SJCRH30 (cell line): ENCODE measurements around the gene PCP4. TPM values are rescaled to one million over a fixed set of nuclear protein-coding genes. Genes with fewer than 3 reads are reported as not detected.
A peak's percentile ranks its signal among the peaks of the same experiment; 100 is the strongest.

Source experiments
- DNase-seq, 2 experiments: peaks; one replicate each; pipeline ENCODE4 v3.0.0-alpha.2; 2015 to 2020
- H3K27ac ChIP-seq: fragments of 250-450 bp; sonication (Bioruptor Pico); 2 replicates; pipeline ENCODE4 v1.5.1; 2020; ENCODE audit warnings: mild to moderate bottlenecking, moderate library complexity
- H3K27me3 ChIP-seq: fragments of 250-450 bp; sonication (Bioruptor Pico); 2 replicates; pipeline ENCODE4 v1.5.1; 2020; ENCODE audit warnings: mild to moderate bottlenecking, moderate library complexity
- H3K36me3 ChIP-seq: fragments of 250-450 bp; sonication (Bioruptor Pico); 2 replicates; pipeline ENCODE4 v1.5.1; 2020; ENCODE audit warnings: mild to moderate bottlenecking, moderate library complexity
- H3K4me1 ChIP-seq: fragments of 250-450 bp; sonication (Bioruptor Pico); 2 replicates; pipeline ENCODE4 v1.5.1; 2020; ENCODE audit warnings: mild to moderate bottlenecking, moderate library complexity
- H3K4me3 ChIP-seq: fragments of 250-450 bp; sonication (Bioruptor Pico); 2 replicates; pipeline ENCODE4 v1.5.1; 2020; ENCODE audit warnings: mild to moderate bottlenecking, moderate library complexity
- H3K9me3 ChIP-seq: fragments of 250-450 bp; sonication (Bioruptor Pico); replicated peaks from 2 replicates; pipeline ENCODE4 v1.5.1; 2020; ENCODE audit warnings: mild to moderate bottlenecking, moderate library complexity
- total RNA-seq: library from RNA; depleted of rRNA; stranded (reverse); fragments of >200 nt; shearing (Covaris generic); gene quantifications from 2 replicates; pipeline ENCODE4 v1.2.3, GENCODE V29; 2014

Gene PCP4
- total RNA-seq, 1 experiment from 2014 or later: 20.6 TPM

DNA sequence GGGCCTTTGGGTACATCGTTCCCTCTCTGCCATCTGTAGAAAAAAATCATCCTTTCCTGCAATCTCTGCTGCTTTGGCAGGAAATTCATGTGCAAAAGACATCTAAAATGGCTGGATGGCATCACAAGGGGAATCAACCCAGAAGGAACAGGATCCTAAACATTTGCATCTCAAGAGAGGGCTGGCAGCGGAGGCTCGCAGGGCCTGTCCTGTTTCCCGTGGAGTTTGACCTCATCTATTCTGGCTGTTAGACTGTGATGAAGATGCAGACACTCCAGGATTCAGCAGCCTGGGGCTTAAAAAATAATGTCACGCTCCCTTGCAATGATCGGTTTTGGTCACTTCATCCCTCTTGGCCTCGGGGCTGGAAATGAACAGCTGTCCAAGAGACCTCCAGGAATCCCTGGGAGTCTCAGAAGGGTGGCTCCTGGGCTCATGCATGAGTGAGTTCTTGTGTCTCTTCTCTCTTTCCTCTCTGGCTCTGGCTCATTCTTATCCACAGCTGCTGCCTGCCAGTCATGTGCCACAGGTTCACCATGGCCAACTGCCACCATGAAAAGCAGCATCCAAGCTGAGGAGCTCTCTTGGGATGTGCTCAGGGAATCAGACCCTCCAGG, 16.1 kb upstream of the PCP4 start:
- Histone ChIP-seq H3K4me3 (peak overlapping the region; percentile 17), H3K27me3 (no peaks in the 10 kb centered on the region), H3K27ac (peak overlapping the region; percentile 98), H3K9me3 (no peaks in the 10 kb centered on the region), H3K4me1 (peaks cover 52% of the 10 kb centered on the region), H3K36me3 (no peaks in the 10 kb centered on the region)
- DNase-seq: peak; percentile 98 to 100

DNA sequence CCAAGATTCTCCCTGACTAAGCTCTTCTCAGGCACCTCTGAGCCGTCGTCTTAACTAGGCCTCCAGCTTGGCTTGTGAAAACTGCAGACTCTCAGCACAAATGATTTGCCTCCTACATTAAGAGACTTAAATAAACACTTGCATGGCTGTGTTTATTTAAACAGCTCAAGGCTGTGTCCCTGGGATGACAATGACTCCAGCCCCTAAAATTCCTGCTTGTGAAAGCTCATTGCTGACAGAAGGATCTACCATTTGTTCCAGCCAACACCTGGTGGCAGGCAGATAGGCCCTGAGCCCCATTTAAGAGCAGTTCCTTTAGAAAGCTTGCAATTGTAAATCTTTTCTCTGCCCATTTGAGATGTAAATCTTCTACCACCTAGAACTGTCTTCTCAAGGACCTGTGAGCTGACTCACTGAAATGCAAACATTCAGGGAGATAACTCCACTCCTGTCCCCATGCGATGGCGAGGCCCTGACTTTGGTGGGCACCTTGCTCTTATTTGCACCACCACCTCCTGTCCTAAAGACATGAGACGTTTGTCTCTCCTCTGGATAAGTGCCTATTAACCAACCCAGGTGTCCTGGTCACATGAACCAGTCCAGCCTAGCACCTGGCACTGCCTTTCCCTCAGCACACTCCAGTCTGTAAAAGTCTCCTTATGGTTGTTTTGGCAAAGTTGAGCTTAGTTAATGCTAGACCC, 15.1 kb upstream of the PCP4 start:
- peak; percentile 71 to 78 for DNase-seq
- Histone ChIP-seq H3K27me3 (no peaks in the 10 kb centered on the region), H3K4me3 (no peak overlapping the region), H3K9me3 (no peaks in the 10 kb centered on the region), H3K36me3 (no peaks in the 10 kb centered on the region), H3K4me1 (peaks cover 48% of the 10 kb centered on the region), H3K27ac (peak overlapping the region; percentile 98)

DNA sequence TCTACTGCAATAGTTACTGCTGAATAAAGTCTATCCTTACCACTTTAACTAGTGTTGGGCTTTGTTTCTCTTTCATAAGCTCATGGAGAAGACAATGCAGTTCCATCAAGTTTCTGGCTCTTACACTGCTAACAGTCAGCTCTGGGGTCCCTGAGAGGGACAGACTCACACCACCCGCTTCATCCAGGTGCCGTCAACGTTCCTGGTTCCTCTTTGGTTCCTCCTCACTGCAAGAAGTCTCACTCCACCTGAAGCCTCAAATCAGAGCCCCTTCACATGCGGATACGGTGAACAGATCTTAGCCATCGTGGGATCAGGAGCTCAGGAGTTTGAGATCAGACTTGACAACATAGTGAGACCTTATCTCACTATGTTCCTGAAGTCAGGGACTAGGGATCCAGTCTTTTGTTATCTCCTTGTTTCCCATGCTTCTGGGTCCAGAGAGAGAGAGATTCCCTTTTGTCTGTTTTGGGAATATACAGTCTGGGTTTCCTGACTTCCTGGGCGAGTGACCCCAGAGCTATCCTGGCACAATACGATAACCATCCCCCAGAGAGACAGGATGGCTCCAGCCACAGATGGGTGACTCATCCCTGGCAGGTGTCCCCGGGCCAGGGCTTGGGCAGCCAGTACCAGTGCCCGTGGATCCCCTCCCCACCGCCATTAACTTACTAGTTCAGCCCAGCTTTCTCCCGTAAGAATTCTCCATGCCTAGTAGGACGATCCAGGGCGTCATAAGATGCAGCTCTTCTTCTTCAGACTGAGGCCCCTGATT, 14.3 kb upstream of the PCP4 start:
- peaks cover 48% of the 10 kb centered on the region for H3K4me1 ChIP-seq
- H3K9me3 ChIP-seq: no peaks in the 10 kb centered on the region
- H3K27me3 ChIP-seq: no peaks in the 10 kb centered on the region
- peak overlapping the region; percentile 98 for H3K27ac ChIP-seq
- DNase-seq: no peak
- no peaks in the 10 kb centered on the region for H3K36me3 ChIP-seq
- H3K4me3 ChIP-seq: no peak overlapping the region

DNA sequence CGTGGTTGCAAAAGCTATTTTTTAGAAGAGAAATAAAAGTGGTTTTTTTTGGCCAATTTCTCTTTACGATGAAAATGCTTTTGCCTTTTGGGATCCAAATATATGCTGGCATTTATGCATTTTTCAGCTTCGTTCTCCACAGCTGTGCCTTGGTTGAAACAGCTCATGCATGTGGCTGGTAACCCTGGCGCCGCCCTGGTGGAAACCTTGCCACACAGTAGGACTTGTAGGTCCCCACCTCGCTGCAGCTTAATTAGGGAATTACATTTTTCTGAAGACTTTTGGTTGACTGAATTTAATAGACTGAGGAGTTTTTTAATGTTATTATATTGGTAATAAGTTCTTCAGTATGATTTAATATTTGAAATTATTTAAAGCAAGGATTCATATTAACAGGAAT, 12.7 kb upstream of the PCP4 start:
- H3K27me3 ChIP-seq: no peaks in the 10 kb centered on the region
- no peak for DNase-seq
- H3K9me3 ChIP-seq: no peaks in the 10 kb centered on the region
- H3K4me3 ChIP-seq: no peak overlapping the region
- peaks cover 36% of the 10 kb centered on the region for H3K4me1 ChIP-seq
- no peak overlapping the region for H3K27ac ChIP-seq
- no peaks in the 10 kb centered on the region for H3K36me3 ChIP-seq

DNA sequence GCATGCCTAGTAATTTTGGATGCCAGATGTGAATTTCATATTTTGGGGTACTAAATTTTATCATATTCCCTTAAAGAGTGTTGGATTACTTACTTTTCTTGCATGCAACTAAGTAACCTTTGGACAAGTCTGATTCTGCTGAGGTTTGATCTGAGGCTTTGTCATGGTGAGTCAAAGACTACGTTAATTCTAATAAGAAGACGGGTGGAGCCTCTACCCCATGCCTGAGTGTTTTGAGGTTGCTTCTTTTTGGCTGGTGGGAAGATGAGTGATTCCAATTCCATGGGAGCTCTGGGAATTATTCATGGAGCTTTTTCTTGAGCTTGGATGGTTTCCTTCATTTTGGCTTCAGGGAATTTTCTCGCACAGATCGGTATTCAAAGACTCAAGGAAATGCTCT, 11.6 kb upstream of the PCP4 start:
- H3K4me3 ChIP-seq: no peak overlapping the region
- no peaks in the 10 kb centered on the region for H3K36me3 ChIP-seq
- no peaks in the 10 kb centered on the region for H3K9me3 ChIP-seq
- peaks cover 29% of the 10 kb centered on the region for H3K4me1 ChIP-seq
- H3K27me3 ChIP-seq: no peaks in the 10 kb centered on the region
- no peak for DNase-seq
- no peak overlapping the region for H3K27ac ChIP-seq

DNA sequence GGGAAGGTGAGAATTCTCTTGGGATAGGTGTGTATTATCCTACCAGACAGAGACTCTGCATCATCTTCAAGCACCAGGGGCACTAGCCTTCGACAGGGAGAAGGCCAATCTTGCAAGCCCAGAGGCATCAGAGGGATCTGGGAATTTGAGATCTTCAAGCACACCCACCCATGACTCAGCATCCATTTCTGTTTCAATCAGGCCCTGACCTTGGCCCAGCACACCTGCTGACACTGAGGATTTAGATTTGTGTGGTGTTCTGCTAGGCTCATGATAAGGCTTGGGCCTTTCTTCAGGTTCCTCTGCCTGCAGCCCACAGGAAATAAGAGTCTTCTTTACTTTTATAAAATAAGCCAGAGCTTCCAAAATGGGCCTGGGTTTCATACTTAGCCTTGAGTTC, 6.6 kb upstream of the PCP4 start:
- no peaks in the 10 kb centered on the region for H3K27me3 ChIP-seq
- H3K36me3 ChIP-seq: no peaks in the 10 kb centered on the region
- H3K27ac ChIP-seq: no peak overlapping the region
- H3K9me3 ChIP-seq: no peaks in the 10 kb centered on the region
- no peak for DNase-seq
- H3K4me1 ChIP-seq: peaks cover 21% of the 10 kb centered on the region
- H3K4me3 ChIP-seq: no peak overlapping the region

DNA sequence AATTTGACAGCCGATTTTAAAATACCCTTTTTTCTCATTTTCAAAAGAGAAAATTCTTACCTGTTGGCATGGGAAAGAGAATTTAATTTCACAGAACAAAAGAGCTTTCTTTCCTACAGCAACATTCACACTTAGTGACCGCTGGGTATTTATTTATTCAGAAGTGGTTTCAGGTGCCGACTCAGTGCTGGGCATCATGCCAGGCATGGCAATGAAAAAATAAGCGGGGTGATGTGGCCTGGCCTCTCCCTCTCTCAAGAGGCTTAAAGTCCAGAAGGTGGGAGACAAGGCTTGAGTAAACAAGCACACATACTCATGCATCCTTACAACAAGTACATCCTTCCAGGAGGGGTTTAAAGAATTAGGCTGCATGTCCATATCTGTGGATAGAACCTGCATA, 4.1 kb upstream of the PCP4 start:
- no peaks in the 10 kb centered on the region for H3K27me3 ChIP-seq
- no peaks in the 10 kb centered on the region for H3K36me3 ChIP-seq
- peak; percentile 72 to 87 for DNase-seq
- H3K27ac ChIP-seq: no peak overlapping the region
- no peak overlapping the region for H3K4me3 ChIP-seq
- H3K4me1 ChIP-seq: peaks cover 21% of the 10 kb centered on the region
- no peaks in the 10 kb centered on the region for H3K9me3 ChIP-seq

DNA sequence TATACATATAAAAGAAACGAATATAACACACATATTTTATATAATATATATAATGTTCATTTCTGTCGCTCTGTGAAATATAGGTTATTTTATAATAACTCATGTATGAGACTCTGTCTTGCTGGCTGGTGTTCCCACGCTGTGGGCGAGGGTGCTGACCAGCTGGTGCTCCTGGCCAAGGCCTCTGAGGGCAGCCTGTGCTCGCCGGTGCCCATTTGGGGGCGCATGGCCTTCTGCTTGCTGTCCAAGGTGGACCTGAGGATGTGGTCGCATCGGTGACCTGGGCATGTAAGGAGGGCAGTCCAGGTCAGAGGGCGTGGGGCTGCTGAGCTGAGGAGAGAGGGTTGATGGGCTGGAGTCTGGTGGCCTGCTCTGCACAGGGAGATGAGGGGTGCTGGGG, 1.1 kb upstream of the PCP4 start:
- Histone ChIP-seq H3K4me1 (peaks cover 19% of the 10 kb centered on the region), H3K4me3 (no peak overlapping the region), H3K9me3 (no peaks in the 10 kb centered on the region), H3K27me3 (no peaks in the 10 kb centered on the region), H3K27ac (no peak overlapping the region), H3K36me3 (no peaks in the 10 kb centered on the region)
- DNase-seq: no peak

DNA sequence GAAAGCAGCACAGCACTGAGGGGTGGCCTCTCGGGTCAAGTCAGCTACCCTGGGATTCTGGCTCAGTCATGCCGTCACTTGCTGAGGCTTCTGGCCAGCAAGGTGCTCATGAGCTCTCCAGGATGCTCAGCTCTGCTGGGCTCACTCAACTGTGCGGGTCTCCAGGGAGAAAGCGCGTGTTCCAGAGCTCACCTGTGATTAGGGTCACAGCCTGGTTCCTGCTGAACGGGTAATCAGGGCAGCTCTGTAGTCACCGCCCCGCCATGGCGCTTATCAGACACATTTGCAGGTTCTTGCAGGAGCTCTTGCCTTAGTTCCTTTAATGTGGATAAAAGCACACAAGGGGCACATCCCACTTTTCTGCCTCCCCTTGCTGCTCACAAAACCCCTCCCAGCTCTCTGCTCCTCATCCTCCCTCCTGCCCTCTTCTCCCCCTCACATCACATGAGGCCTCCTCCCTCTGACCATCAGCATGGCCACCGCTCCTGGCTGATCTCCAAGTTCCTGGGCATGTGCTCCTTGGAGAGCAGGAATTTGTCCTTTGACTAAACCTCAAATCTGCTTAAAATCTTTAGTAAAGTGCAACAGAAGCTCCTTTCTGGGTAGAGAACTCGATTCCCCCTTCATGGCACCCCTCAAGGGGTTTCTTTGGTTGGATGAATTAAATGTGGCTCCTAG, 2.0 kb downstream of the PCP4 start:
- Histone ChIP-seq H3K4me3 (no peak overlapping the region), H3K27ac (no peak overlapping the region), H3K36me3 (no peaks in the 10 kb centered on the region; the same call in 1 of the 2 replicates), H3K9me3 (no peaks in the 10 kb centered on the region), H3K27me3 (no peaks in the 10 kb centered on the region), H3K4me1 (peaks cover 4% of the 10 kb centered on the region; the same call in 1 of the 2 replicates)
- no peak for DNase-seq

DNA sequence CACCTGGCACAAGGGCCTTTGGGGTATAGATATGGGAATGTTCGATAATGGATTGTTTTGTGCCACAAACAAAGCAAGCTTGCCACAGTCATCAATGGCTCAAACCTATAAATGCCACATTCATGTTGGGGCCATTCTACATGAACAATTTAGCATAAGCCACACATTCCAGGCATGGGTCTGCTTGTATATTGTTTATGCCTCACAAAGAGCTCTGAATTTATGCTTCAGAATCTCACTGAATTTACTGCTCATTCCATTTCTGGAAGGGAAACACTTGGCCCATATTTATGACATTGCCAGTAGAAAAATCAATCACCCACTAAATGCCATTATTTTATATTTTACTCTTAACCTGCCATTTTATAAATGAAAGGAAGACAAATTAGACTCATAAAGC, 6.4 kb downstream of the PCP4 start:
- no peaks in the 10 kb centered on the region for H3K27me3 ChIP-seq
- DNase-seq: no peak
- no peaks in the 10 kb centered on the region for H3K9me3 ChIP-seq
- H3K4me1 ChIP-seq: peaks cover 4% of the 10 kb centered on the region; the same call in 1 of the 2 replicates
- no peak overlapping the region for H3K27ac ChIP-seq
- no peaks in the 10 kb centered on the region; the same call in 1 of the 2 replicates for H3K36me3 ChIP-seq
- H3K4me3 ChIP-seq: no peak overlapping the region

DNA sequence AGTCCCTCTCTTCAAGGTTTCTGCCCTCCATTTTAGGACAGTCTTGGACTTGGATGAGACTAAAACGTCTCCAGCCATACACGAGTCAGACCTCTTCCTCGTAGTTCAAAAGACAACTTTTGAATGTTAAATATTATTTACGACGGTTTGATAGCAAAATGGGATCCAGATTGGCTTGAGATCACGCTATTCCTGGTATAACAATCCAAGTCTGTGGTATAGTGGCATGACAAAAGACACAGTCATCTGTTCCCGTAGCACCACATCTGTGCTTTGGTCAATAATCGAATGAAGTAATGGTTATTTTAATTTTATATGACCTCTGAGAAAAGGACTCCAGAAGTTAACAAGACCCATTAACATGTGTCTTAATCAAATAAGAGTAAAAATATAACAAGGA, 7.0 kb downstream of the PCP4 start:
- H3K27me3 ChIP-seq: no peaks in the 10 kb centered on the region
- peaks cover 4% of the 10 kb centered on the region; the same call in 1 of the 2 replicates for H3K4me1 ChIP-seq
- H3K27ac ChIP-seq: no peak overlapping the region
- H3K9me3 ChIP-seq: no peaks in the 10 kb centered on the region
- no peak overlapping the region for H3K4me3 ChIP-seq
- DNase-seq: no peak
- H3K36me3 ChIP-seq: no peaks in the 10 kb centered on the region; the same call in 1 of the 2 replicates

DNA sequence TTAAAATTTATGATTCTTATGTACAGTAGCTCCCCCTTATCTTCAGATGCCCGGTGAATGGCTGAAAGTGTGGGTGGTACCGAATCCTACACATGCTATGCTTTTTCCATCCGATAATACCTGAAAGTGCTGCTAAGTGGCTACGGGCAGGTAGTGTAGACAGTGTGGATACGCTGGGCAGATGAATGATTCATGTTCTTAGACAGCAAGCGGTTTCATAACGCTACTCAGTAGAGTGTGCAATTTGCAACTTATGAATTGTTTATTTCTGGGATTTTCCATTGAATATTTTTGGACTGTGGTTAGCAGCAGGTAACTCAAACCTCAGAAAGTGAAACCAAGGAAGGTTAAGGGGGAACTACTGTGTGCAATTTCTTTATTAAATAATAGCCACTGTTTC, 7.5 kb downstream of the PCP4 start:
- H3K4me3 ChIP-seq: no peak overlapping the region
- no peaks in the 10 kb centered on the region for H3K9me3 ChIP-seq
- H3K27me3 ChIP-seq: no peaks in the 10 kb centered on the region
- no peak for DNase-seq
- H3K27ac ChIP-seq: no peak overlapping the region
- H3K36me3 ChIP-seq: no peaks in the 10 kb centered on the region; the same call in 1 of the 2 replicates
- H3K4me1 ChIP-seq: peaks cover 1% of the 10 kb centered on the region; the same call in 1 of the 2 replicates

DNA sequence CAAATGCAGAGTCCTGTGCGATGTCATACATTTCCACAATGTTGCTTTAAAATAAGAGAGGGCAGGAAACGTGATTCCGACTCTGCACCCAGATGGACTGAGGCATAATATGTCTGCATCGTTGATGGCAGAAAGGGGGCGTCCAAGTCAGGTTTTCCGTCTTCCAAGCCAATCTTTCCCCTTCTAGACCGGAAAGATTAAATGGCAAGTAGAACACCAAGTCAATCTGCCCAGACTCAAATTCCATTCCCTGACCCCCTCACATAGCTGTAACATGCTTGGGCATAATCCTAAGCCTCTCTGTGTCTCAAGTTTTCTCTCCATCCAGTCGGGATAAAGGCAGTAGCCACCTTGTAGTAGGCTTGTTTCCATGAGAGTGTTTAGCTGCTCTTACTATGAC, 14.4 kb downstream of the PCP4 start:
- peak overlapping the region; percentile 43 for H3K4me3 ChIP-seq
- peak overlapping the region; percentile 91 for H3K27ac ChIP-seq
- peak; percentile 54 to 80 for DNase-seq
- no peaks in the 10 kb centered on the region for H3K27me3 ChIP-seq
- H3K9me3 ChIP-seq: no peaks in the 10 kb centered on the region
- peaks cover 51% of the 10 kb centered on the region for H3K4me1 ChIP-seq
- no peaks in the 10 kb centered on the region for H3K36me3 ChIP-seq

DNA sequence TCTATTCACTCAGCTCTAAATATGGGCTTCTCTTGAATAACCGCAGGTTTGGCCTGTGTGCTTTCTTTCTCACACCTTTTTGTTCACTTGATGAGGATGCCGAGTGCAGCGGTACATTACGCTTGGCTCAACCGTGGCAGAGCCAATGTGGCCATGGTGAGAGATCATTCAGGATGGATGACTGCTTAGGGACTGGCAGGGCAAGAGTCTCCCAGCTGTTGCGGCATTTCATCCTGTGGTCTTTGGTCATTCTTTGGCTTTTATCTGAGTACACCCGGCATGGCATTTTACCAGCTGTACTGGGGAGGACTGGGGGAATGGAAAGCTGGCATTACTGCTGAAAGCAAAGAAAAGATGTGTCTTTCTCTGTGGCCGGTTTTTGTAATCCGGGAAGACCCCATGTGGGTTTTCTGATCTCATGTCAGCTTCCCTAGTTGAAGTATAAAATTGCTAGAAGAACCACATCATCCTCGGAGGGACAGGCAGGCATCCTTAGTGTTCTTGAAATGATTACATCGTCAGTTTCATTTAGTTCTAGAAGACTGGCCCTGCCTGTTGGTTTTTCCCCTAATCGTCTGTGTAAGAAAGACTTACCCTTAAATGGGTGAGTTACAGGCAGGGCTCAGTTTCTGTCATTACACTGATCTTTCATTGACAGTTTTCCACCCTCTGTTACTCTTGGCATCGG, 15.1 kb downstream of the PCP4 start:
- no peaks in the 10 kb centered on the region for H3K27me3 ChIP-seq
- H3K27ac ChIP-seq: peak overlapping the region; percentile 91
- no peaks in the 10 kb centered on the region for H3K36me3 ChIP-seq
- H3K4me1 ChIP-seq: peaks cover 51% of the 10 kb centered on the region
- peak; percentile 87 to 95 for DNase-seq
- H3K4me3 ChIP-seq: peak overlapping the region; percentile 43
- no peaks in the 10 kb centered on the region for H3K9me3 ChIP-seq
